Stimulated activated CD4-positive, alpha-beta T cell treated with anti-CD3 and anti-CD28 coated beads, Interleukin-12 subunit alpha, Interleukin-12 subunit beta, amount 100 ng/mL, for 24 hours (primary cell): ENCODE data around the gene SGTA.
"Not testable (repeated sequence)": the region's sequence is repeated elsewhere in the genome, so short reads cannot be mapped to it uniquely, and the experiment has no call there.

ENCODE experiments used
- DNase-seq, 2 experiments: peaks; one replicate each; pipeline ENCODE4 v3.0.0-alpha.2; 2020; ENCODE audit warnings: low read depth in 2 of 2

SGTA gene

DNA sequence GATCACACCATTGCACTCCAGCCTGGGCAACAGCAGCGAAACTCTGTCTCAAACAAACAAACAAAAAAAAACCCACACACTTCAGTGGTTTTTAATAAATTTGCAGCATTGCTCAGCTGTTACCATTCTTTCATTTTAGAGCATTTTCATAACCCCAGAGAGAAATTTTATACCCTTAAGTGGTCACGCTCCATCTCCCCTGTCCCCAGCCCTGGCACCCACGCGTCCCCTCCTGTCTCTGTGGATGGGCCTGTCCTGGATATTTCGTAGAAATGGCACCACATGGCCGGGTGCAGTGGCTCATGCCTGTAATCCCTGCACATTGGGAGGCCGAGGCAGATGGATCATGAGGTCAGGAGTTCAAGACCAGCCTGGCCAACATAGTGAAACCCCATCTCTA lies 10.1 kb upstream of the SGTA start:
- DNase-seq = no peak

DNA sequence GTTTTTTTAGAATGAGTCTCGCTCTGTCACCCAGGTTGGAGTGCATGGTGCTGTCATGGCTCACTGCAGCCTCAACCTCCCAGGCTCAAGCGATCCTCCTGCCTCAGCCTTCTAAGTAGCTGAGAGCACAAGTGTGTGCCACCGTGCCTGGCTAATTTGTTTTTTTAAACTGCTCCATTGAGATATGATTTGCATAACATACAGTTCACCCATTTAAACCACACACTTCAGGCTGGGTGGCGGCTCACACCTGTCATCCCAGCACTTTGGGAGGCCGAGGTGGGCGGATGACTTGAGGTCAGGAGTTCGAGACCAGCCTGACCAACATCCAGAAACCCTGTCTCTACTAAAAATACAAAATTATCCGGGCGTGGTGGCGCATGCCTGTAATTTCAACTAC lies 9.6 kb upstream of the SGTA start:
- DNase-seq = not testable (repeated sequence)

DNA sequence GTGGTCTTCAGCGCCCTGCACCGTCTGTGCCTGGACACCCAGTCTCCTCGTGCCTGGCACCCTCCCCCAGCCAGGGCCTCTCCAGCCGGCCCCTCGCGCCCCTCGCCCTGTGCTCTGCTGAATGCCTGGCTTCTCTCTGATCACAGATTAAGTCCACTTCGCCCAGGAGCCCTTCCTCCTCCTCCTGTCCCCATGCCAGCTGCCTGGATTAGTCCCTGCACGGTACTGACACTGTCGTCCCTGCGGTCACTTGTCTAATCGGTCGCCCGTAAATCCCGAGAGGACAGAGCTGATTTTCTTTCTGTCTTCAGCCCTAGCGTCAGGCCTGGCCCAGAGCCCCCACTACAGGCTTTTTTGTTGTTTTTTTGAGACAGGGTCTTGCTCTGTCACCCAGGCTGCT lies 8.8 kb upstream of the SGTA start:
- no peak for DNase-seq

DNA sequence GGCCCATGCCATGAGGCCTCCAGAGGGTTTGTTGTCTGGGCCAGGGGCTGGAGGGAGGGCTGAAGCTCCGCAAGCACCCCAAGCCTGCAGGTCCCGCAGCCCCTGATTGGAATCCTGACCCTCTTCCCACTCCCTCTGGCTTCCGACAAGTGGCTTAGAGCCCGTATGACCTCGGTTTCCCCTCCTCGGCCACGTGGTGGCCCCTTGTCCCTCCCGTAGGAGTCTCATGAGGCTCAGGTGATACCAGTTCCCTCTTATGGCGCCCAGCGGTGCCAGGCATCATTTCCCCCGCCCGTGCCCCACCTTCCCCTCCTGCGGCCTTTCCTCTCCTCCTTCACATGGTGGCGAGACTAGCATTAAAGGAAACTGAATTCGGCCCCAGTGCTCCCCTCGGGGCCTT lies 8.4 kb upstream of the SGTA start:
- no peak for DNase-seq

DNA sequence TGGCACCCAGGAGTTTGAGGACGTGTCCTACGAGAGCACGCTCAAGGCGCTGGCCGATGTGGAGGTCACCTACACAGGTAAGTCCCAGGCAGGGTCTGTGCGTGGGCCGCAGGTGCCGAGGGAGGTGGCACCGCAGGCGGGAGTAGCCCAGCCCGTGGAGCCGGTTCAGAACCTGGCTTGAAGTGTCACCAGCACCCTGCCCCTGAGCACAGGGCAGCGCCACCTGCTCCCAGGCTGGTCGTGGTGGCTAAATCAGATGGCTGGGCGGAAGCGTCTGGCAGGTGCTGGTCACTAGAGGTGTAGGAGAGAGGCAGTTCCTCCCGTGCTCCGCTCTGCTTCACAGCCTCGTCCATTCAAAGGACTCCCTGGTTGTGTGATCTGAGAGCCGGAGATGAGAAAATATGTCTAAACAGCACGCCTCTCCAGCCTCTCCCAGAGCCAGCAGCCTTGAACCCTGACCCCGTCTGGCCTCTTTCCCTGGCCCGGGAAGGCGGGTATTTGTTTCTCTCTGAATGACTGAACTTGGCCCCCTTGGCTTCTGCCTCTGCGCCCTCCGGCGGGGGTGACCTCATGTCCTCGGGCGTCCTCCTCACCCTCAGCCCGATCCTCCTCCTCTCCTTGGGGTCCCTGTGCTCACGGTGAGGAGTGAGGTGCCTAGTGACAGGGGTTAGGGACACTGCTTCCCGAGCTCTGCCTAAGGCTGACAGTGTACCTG lies 7.6 kb upstream of the SGTA start:
- DNase-seq = no peak

DNA sequence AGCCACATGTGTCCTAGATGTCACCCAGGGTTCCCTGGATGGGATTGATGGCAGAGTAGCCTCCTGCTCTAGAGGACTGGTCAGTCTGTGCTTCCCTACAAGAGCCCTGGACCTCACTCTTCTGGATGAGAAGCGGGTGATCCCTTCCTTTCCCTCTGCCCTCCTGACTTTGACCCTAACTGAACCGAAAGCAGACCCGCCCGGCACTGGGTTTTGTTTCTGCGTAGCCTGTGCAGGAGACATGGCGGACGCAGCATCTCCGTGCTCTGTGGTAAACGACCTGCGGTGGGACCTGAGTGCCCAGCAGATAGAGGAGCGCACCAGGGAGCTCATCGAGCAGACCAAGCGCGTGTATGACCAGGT lies 7.1 kb upstream of the SGTA start:
- no peak for DNase-seq

DNA sequence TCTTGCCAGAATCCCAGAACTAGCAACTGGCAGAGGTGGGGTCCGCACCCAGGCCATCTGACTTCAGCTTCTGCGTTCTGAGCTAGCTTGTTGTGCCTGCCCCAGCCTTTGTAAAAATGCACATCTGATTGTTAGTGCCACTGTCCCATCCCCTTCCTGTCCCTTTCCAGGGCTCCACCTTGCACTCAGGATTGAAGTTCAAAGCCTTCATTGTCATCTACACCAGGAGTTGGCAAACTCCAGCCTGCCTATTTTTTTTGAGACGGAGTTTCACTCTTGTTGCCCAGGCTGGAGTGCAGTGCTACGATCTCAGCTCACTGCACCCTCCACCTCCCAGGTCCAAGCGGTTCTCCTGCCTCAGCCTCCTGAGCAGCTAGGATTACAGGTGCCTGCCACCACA lies 5.2 kb upstream of the SGTA start:
- no peak for DNase-seq

DNA sequence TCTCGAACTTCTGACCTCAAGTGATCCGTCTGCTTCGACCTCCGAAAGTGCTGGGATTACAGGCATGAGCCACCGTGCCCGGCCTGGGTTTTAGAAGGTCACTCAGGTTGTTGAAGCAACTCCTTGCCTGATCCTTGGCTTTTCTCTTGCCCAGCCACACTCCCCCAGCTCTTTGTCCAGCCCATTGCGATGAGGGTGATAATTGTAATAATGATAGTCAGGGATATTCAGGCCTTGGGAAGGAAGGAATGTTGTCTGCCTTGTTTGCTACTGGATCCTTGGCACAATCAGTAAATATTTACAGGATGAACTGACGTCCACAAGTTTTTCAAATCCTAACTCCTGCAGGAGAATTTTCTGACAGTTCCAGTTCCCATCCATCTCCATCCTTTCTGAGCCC lies 4.0 kb upstream of the SGTA start:
- no peak for DNase-seq

DNA sequence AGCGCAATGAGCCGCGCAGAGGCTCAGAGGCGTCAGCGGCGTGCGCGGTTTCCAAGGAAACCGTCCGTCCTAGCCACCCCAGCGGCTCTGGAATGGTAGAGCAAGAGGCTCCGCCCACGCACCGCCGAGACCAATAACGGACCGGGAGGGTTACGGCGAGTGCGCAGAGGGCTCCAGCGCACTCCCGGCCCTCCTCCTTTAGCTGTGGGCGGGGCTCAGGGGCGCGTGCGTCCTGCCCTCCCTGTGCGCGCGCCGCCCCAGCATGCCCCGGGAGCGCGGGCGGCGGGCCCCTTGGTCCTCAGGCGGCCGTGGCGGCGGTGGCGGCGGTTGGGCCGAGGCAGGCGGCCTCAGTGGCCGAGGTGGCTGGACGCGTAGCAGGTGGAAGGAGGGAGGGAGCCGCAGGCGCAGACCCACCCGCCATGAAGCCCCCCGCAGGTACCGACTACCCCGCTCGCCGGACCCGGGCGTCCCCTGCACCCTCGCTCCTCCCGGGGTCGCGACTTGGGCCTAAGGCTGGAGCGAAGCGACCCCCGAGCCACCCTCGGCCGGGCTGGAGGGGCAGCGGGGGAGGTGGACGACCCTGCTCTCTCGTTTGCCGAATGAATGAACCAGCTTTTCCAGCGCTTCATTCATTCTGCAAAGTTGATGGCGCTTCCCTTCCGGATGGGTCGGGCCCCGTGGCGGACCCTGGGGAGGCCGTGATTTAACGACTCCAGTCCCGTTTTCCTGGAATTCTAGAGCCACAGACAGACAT lies 2.3 kb upstream of the SGTA start, which contains the start of gene THOP1:
TSS of gene THOP1 (plus strand) at position 260 of the 754 bp plus-strand sequence. CDS start at position 420, 160 bp downstream.
- peak; percentile 99 for DNase-seq

DNA sequence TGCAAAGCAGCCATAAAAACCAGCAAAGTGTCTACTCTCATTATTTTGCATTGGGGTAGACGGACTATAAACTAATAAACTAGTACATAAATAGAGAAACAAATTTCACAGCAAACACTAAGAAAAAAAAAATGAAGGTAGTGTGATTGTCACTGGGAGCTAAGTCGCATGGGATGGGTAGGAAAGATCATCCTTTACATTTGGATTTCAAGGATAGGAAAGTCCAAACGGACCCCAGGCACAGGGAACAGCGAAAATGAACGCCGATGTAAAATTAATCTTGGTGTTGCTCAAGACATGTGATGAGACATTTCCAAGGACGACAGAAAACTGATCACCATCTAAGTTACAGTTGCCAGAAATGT lies 690 bp upstream of the SGTA start:
- DNase-seq = no peak

DNA sequence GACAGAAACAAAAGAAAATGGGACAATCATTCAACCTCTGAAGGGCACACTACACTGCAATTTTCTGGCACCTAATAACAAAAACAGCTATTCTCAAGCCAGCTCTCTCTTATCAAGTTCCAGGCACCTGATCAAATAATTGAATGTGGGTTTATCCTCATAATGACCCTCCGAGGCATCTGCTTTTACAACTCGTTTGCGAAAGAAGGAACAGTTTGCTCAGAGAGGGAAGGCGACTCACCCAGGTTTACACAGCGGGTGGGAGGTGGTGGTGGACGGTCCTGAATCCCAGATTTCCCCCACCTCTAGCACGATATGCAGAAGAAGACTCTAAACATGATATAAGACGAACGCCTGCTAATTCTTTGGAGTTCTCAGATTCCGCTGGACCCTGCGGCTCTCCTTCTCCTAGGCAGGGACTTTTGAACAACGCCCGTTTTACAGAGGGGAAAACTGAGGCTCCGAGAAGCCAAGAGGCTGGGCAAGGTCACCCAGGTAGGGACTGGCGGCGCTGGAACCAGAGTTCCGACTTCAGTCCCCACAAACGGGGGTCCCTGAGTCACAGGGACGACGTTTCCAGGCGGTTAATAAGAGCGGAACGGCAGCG lies 641 bp downstream of the SGTA start:
- DNase-seq = no peak

DNA sequence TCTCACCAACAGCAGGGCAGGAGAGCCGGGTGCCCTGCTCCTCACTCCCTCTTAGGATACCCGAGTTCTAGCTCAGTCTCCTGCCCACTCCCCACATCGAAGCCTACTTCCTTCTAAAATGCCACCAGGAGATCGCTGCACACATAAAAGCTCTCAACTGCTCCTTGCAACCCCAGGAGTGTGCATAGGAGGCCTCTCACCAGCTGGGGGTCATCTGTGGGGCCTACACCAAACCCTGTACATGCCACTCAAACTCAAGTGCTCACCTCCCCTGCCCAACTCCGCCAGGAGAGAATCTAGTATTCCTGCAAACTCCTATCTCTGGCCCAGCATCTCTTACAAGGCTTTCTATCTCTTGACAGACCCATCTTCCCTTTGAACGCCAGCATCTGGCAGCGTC lies 2.8 kb downstream of the SGTA start:
- no peak for DNase-seq

DNA sequence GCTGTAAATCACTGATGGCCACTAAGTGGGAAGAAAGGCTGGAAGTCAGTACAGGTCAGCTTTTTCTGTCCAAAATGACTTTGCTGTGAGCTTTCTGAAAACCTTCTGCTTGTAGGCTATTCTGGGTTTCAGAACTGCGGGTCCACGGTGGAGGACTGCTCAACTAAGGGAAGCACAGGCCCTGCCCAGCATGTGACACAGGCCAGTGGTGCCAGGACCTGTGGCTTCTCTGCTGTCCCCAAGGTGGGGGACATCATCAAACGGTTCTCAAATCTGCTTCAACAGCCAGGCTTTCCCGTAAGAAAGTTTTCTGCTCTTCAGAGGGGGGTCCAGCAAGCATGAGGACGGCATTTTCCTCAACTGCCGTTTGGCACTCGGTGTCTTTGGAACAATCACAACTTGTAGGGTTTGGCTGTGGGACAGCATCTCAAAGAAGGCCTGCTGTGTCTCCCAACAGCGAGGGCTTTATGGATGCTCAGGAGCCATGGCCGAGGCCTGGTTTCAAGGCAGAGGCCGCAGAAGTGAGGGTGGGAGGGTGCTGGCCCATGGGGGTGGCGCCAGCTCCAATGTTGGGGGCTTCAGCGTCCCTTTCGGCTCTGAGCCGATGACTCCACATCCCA lies 3.8 kb downstream of the SGTA start:
- no peak for DNase-seq

DNA sequence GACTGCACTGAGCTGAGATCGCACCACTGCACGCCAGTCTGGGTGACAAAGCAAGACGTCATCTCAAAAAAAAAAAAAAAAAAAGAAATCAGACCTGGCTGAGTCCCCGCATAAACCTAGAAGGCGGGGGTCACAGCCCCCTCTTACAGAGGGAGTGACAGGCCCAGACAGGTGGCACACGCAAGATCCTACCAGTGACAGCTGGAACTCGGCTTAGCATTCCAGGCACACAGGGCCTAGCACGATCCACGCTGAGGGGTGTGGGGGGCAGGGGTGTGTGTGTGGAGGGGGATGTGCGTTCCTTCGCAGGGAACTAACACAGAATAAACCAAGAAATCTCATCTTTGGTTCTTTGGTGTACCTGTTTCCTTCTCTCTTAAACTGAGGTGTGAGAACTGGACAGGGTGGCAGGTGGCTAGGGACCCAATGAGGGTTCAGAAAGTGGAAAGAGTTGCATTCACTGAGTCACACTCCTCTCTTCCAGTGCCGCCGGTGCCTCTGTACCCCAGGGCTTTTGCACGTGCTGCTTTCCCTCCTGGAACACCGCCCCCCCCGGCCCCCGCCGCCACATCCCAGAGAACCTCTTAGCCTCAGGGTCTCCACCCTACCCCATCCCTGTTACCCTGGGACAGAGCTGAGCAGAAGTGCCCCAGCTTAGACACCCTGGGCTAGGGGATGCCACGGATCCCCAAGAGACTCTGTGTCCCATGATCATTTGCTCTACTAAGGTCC lies 5.0 kb downstream of the SGTA start:
- DNase-seq = no peak

DNA sequence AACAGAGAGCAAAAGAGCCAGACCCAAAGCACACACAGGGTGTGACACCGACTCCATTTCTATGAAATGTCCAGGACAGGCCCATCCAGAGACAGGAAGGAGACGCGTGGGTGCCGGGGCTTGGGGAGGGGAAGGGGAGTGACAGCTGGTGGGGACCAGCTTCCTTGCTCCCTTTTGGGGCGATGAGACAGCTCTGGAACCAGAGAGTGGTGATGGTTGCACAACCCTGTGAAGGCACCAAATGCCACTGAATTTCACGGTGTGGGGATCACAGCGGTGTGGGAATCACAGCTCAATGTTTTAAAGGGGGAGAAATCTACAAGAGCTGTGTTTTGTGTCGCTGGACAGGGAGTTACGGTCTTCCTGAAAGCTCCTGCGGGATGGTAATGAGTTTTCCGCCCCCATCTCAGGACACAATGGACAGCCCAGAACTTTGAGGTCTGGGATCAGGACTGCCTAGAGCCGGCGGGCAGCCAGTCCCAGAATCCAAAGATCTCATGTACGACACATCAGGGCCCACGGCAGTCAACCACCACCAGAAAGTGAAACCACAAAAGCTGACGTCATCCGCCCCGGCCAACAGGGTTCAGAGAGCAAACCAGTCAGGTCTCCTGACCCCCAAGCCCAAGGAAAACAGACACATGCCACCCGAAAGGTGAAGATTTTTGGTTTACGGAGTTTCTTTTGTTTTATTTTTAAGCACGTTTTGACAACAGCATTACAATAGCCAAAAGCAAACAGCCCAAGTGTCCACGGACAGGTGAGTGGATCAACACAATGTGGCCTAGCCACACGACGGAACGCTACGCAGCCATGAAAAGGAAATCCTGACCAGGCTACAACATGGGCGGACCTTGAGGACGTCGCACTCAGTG lies 7.3 kb downstream of the SGTA start:
- peak; percentile 34 to 71 for DNase-seq

DNA sequence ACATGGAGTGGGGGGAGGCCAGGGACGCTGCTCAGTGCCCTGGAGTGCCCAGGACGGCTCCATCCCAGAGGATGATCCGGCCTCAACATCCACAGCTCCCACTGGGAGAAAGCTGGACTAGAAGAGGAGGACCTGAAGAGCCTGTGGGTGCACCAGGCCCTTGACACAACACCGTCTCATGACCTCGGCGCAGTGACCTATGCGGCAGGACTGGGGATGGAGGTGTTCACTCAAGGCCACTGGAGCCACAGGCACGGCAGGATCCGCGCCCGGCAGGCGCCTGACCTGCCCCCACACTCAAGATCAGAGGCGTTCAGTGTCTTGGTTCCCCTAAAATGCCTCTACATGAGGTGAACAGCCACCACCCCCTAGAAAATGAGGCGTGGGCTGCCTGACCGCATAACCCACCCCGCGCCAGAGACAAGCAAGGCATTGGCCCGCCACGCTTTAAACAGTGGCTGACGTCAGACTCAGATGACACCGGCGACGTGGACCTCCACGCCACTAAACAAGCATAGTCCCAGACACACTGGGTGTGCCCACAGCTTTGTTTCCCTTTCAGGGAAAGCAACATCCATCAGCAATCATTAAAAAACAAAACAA lies 8.0 kb downstream of the SGTA start:
- no peak for DNase-seq

DNA sequence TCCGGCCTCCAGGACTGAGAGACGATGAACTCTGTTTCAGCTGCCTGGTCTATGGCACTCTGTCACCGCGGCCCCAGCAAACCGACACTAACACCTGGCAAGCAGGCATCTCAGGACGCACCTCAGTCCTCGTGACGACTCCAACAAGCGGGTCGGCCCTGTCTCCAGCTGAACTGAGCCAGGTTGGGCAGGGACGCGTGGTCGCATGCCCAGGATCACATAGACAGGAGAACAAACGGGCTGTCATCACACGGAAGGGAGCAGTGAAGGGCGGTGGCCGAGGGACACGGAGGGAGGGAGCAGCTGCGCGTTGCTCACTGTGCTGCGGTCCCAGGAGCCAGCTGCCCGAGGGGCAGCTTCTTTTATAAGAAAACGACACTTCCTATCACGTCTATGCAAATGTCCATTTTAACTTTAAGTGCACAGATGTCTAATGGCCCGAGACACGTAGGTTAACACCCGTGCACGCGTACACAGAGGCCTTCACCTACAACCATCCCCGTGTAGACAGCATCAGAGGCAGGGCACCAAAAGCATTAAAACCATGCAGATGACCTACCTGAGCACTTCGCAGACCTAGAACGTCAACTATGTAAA lies 8.9 kb downstream of the SGTA start:
- no peak for DNase-seq

DNA sequence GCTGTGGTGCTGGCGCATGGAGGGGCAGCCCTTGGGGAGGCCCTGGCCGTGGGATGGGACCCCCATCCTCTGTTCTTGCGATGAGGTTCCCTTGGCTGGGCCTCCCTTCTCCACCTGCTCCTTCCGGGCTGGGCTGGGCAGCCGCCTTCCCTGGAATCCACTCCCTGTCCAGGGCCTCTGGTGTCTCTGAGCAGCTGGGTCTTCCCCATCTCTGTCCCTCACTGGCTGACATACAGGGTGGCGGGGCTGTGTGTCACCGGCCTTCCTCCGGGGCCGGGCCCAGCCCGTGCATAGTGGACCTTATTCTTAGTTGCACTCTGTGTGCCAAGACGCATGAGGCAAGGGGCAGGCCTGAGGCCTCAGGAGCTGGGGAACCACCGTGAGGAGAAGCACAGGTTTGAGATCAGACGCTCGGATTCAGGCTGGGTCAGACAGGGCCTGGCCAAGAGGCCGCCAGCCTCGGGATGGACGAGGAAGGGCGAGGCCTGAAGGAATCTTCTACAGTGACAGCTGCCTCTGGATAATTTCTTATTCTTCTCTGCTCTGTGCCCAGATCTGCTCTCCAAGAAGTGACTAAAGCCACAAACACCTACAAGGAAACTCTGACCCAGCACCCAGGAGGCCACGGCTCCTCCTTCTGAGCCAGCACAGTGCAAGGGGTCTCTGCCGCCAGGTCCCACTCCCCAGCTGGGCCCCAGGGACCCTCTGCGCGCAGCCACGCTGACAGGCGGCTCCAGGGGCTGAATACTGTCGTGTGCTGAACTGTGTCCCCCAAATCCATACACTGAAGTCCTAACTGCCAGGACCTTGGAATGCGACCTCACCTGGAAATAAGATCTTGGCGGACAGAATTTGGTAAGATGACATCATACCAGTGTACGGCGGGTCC lies 11.0 kb downstream of the SGTA start:
- DNase-seq = no peak
